Central memory CD8-positive, alpha-beta T cell (primary cell): ENCODE data around the gene MMP11.

ENCODE experiments used
- ATAC-seq: fragments of 150-1000 bp; cut with Tn5 transposase; replicated peaks from 2 replicates; pipeline ENCODE4 v1.10.0; 2022; ENCODE audit warnings: mild to moderate bottlenecking, moderate FRiP score, moderate number of reproducible peaks; ENCODE audit not compliant: poor library complexity, severe bottlenecking; ENCODE audit errors: extremely low read depth
- DNase-seq, 2 donors: peaks; one replicate each; pipeline ENCODE4 v3.0.0; 2021; ENCODE audit warnings: low spot score in 2 of 2
- H3K27ac Mint-ChIP-seq: one replicate; pipeline ENCODE4 v1.8.0; 2022; ENCODE audit warnings: low read depth, mild to moderate bottlenecking, moderate library complexity, mixed read lengths
- H3K27me3 Mint-ChIP-seq: one replicate; pipeline ENCODE4 v1.8.0; 2022; ENCODE audit warnings: mixed read lengths
- H3K36me3 Mint-ChIP-seq: one replicate; pipeline ENCODE4 v1.8.0; 2022; ENCODE audit warnings: mild to moderate bottlenecking, moderate library complexity, mixed read lengths; ENCODE audit not compliant: insufficient read depth
- H3K4me1 Mint-ChIP-seq: one replicate; pipeline ENCODE4 v1.8.0; 2022; ENCODE audit warnings: mixed read lengths
- H3K4me3 Mint-ChIP-seq: one replicate; pipeline ENCODE4 v1.8.0; 2022; ENCODE audit warnings: mild to moderate bottlenecking, moderate library complexity, mixed read lengths
- H3K9me3 Mint-ChIP-seq: one replicate; pipeline ENCODE4 v1.8.0; 2022; ENCODE audit warnings: mixed read lengths

Gene MMP11

DNA sequence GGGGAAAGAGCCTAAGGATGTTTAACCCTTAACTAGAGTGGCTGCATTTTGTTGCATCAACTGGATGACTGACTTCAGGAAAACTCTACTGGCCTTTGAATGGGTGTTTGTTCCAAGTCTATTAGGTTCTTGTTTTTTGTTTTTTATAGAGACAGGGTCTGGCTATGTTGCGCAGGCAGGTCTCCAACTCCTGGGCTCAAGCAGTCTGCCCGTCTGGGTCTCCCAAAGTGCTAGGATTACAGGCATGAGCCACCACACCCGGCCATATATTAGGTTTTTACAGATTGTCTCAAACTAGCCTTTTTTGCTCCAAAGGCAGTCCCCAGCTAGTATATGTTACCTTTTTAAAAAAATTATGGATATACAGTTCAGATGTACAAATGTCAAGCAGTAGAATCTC, 15.3 kb downstream of the MMP11 start:
- no peaks in the 10 kb centered on the region for H3K27me3 Mint-ChIP-seq
- ATAC-seq = no peak
- H3K27ac Mint-ChIP-seq = peak overlapping the region; percentile 76
- peak overlapping the region; percentile 81 for H3K4me3 Mint-ChIP-seq
- peaks cover 10% of the 10 kb centered on the region for H3K36me3 Mint-ChIP-seq
- peaks cover 24% of the 10 kb centered on the region for H3K4me1 Mint-ChIP-seq
- H3K9me3 Mint-ChIP-seq = no peaks in the 10 kb centered on the region
- no peak for DNase-seq

DNA sequence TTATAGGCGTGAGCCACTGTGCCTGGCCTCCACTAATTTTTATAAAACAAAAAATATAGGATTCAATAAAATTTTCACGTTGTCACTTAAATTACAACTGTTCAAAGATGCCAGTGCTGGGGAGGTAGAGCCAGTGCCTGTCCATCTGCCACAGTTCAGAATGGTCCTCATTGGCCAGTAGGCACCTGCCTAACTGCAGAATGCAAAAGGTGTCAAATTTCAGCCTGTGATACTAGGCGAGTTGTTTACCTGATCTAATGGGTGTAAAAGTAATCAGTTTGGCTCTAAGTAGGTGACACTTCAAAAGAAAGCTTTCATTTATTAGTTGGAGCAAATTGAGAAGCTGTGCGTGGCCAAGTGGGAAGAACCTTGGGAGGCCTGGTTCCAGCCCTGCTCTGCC, 16.5 kb downstream of the MMP11 start:
- H3K4me1 Mint-ChIP-seq = peaks cover 27% of the 10 kb centered on the region
- no peak overlapping the region for H3K4me3 Mint-ChIP-seq
- H3K9me3 Mint-ChIP-seq = no peaks in the 10 kb centered on the region
- ATAC-seq (no peak), DNase-seq (no peak)
- H3K27me3 Mint-ChIP-seq = no peaks in the 10 kb centered on the region
- no peak overlapping the region for H3K27ac Mint-ChIP-seq
- H3K36me3 Mint-ChIP-seq = peaks cover 20% of the 10 kb centered on the region

DNA sequence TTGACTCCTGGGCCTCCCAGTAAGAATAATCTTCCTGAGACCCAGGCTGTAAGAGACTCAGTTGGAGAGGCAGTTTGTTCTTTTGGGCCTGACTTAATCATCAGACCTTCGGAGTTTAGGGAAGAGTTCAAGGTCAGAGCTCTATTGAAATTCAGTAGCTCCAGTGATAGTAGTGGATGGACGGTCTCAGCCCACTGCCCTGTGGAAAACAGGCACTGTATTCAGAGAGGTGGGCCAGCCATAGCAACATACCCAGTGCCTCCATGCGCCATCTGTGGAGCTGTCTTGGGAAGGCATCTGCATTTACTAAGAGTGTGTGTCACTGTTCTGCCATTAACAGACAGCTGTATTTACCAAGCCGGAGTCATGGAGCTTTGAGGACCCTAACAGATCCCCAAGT, 17.0 kb downstream of the MMP11 start:
- Mint-ChIP-seq H3K9me3 (no peaks in the 10 kb centered on the region), H3K27ac (no peak overlapping the region), H3K36me3 (peaks cover 23% of the 10 kb centered on the region), H3K4me1 (peaks cover 23% of the 10 kb centered on the region), H3K4me3 (no peak overlapping the region), H3K27me3 (no peaks in the 10 kb centered on the region)
- ATAC-seq = no peak
- DNase-seq = no peak

DNA sequence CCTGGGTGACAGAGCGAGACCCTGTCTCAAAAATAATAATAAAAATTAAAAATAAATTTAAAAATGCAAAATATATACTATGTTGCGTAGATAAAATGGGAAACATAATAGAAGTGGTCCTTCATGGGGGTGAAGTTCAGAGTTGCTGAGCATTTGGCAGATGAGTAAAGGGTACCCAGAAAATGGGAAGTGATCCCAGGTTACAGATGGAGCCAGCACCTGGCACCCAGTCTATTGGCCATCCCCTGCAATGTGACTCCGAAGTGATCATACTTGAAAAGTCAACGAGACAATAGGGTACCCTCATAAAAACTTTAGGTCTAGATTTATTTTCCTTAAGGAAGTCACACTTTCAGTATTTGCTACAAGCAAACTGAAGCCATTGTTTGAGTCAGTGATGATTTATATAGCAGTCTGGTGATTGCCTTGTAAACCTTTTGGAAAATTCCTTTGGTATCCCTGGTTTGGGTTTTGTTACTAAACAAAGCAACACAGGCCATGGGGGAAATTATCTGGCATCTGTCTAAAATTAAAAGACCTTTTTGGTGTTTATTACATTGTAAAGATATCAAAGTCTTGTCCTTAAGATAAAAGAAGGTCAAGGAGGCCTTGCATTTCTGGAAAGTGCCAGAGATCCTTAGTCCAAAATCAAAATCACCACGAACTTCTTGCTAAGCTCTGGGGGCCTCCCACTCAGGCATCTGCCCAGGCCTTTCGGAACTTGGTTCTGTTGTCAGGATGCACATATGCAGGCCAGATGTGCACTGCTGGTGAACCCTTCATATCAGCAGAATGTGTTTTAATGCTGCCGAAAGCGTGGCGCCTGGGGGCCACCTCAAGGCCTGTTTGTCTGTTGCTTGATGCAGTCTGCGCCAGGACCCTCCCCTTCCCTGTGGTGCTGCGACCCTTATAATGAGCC, 18.4 kb downstream of the MMP11 start:
- no peak for DNase-seq
- peaks cover 31% of the 10 kb centered on the region for H3K36me3 Mint-ChIP-seq
- H3K4me3 Mint-ChIP-seq = no peak overlapping the region
- no peak overlapping the region for H3K27ac Mint-ChIP-seq
- ATAC-seq = no peak
- H3K4me1 Mint-ChIP-seq = peaks cover 23% of the 10 kb centered on the region
- no peaks in the 10 kb centered on the region for H3K9me3 Mint-ChIP-seq
- no peaks in the 10 kb centered on the region for H3K27me3 Mint-ChIP-seq

- no peak overlapping the region for H3K27ac Mint-ChIP-seq
- ATAC-seq = no peak
These were observed 19.3 kb downstream of the MMP11 start for GRCh38 chr22:23791738-23792645.

GRCh38 chr22:23793326-23793725, 20.7 kb downstream of the MMP11 start:
- DNase-seq (no peak), ATAC-seq (no peak)
- no peaks in the 10 kb centered on the region for H3K9me3 Mint-ChIP-seq
- H3K27ac Mint-ChIP-seq = no peak overlapping the region
- H3K4me3 Mint-ChIP-seq = no peak overlapping the region
- peaks cover 35% of the 10 kb centered on the region for H3K36me3 Mint-ChIP-seq
- no peaks in the 10 kb centered on the region for H3K27me3 Mint-ChIP-seq
- H3K4me1 Mint-ChIP-seq = peaks cover 23% of the 10 kb centered on the region

More at GRCh38 chr22:23791738-23792645, 19.3 kb downstream of the MMP11 start:
- Mint-ChIP-seq H3K4me1 (peaks cover 23% of the 10 kb centered on the region), H3K27me3 (no peaks in the 10 kb centered on the region), H3K9me3 (no peaks in the 10 kb centered on the region), H3K36me3 (peaks cover 36% of the 10 kb centered on the region), H3K4me3 (no peak overlapping the region)
- DNase-seq = no peak

- no peak for DNase-seq
- Mint-ChIP-seq H3K4me3 (no peak overlapping the region), H3K4me1 (peaks cover 12% of the 10 kb centered on the region), H3K27me3 (no peaks in the 10 kb centered on the region), H3K9me3 (no peaks in the 10 kb centered on the region), H3K36me3 (peaks cover 59% of the 10 kb centered on the region), H3K27ac (no peak overlapping the region)
- no peak for ATAC-seq
These were observed 23.8 kb downstream of the MMP11 start for GRCh38 chr22:23796461-23796860.

- H3K4me1 Mint-ChIP-seq = no peaks in the 10 kb centered on the region
- H3K36me3 Mint-ChIP-seq = peaks cover 56% of the 10 kb centered on the region
- DNase-seq = no peak
- H3K27me3 Mint-ChIP-seq = no peaks in the 10 kb centered on the region
- peak overlapping the region; percentile 67 for H3K27ac Mint-ChIP-seq
- ATAC-seq = no peak
- no peaks in the 10 kb centered on the region for H3K9me3 Mint-ChIP-seq
- H3K4me3 Mint-ChIP-seq = no peak overlapping the region
These were observed 27.9 kb downstream of the MMP11 start for GRCh38 chr22:23800297-23801237.

GRCh38 chr22:23801238-23801821, 28.7 kb downstream of the MMP11 start:
- DNase-seq = no peak
- ATAC-seq = no peak
- H3K4me1 Mint-ChIP-seq = no peaks in the 10 kb centered on the region
- no peaks in the 10 kb centered on the region for H3K9me3 Mint-ChIP-seq
- peaks cover 56% of the 10 kb centered on the region for H3K36me3 Mint-ChIP-seq
- no peak overlapping the region for H3K4me3 Mint-ChIP-seq
- H3K27ac Mint-ChIP-seq = peak overlapping the region; percentile 67
- no peaks in the 10 kb centered on the region for H3K27me3 Mint-ChIP-seq

GRCh38 chr22:23801886-23802377, 29.3 kb downstream of the MMP11 start:
- Mint-ChIP-seq H3K27ac (peak overlapping the region; percentile 67), H3K4me1 (no peaks in the 10 kb centered on the region), H3K4me3 (no peak overlapping the region), H3K27me3 (no peaks in the 10 kb centered on the region), H3K9me3 (no peaks in the 10 kb centered on the region), H3K36me3 (peaks cover 57% of the 10 kb centered on the region)
- ATAC-seq (no peak), DNase-seq (no peak)

DNA sequence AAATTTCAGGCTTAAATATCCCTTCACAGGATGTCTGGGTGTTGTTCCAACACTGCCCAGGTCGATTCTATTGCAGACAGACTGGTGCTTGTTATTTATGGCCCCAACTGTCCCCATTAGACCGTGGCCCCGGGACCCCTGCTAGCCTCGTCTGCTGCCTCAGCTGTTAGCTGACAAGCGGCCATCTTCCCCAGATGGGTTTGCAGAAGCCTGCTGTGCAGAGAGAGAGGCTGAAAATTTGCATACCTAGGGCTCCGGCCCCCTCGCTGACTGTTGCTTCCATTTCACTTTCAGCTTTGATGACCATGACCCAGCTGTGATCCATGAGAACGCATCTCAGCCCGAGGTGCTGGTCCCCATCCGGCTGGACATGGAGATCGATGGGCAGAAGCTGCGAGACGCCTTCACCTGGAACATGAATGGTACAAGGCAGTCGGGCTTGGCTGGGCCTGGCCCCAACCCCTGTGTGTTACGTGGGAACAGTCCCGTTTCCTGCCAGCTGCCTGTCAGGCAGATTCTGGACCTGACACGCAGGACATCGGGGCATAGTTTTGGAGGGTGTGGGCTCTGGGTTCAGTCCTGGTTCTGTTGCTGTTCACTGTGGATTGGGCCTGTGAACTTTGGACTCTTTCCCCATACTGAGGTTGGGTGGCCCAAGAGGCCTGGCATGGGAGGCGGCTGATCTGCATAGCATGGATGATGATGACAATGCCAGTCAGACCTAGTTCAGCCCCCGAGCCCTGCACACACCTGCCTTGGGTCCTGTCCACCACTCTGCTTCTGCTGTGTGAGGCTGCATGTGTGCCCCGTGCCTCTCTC, 30.6 kb downstream of the MMP11 start:
- Mint-ChIP-seq H3K27me3 (no peaks in the 10 kb centered on the region), H3K4me3 (no peak overlapping the region), H3K27ac (no peak overlapping the region), H3K4me1 (no peaks in the 10 kb centered on the region), H3K9me3 (no peaks in the 10 kb centered on the region), H3K36me3 (peaks cover 62% of the 10 kb centered on the region)
- DNase-seq = no peak
- ATAC-seq = no peak
